ENCODE results near the gene ETV3. TPM values are rescaled to one million over a fixed set of nuclear protein-coding genes. Genes with fewer than 3 reads are reported as not detected.

The ETV3 gene
- total and polyA plus RNA-seq, 2 of the 4 experiments (the other 2 are of a cell fraction): 6.4 to 14.7 TPM

DNA sequence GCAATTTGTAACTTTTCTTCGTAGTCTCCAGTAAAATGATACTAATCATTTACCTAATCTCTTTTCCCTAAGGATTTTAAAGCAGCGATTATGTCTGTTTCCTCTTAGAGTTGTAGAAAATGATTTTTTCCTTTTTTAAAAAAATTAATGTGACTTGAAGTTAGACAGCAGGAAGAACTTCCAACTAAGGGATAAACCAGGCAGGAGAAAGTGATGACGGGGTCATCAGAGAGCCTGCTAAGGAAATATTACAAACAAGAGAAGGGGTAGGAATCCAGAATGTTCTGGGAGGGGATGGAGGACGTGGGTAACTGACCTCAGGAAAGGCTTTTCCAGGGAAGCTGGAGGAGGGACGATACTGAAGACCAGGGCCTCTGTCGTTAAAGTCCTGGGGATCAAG is 29.7 kb downstream of the ETV3 start:
- H2BK20ac ChIP-seq (ENCODE audit: low read depth, low read length): no peak overlapping the region
- H2BK5ac ChIP-seq (ENCODE audit: low read depth, low read length, poor library complexity, severe bottlenecking): no peak overlapping the region
- in situ Hi-C loops (cut with MboI; ENCODE audit: low sequenced_read_pairs) (no loop called here), dilution Hi-C loops (cut with HindIII; ENCODE audit: low sequenced_read_pairs, unreplicated experiment) (no loop called here), intact Hi-C loops (cut with micrococcal nuclease) (no loop called here)
- no peak overlapping the region for H3K14ac ChIP-seq (replicated peaks; ENCODE audit: low read depth, low read length)
- H3K4me1 ChIP-seq (ENCODE audit: control insufficient read depth, insufficient read depth, low read length): peaks cover 10% of the 10 kb centered on the region
- POLR2A ChIA-PET (ENCODE audit: unreplicated experiment): no interaction called here
- no peaks in the 10 kb centered on the region for H4K20me1 ChIP-seq (ENCODE audit: insufficient read depth, low read length)
- no peak overlapping the region for H3K4me3 ChIP-seq (ENCODE audit: insufficient read depth, low read depth, low read length)
- no peak overlapping the region for H3K4me2 ChIP-seq (ENCODE audit: low read depth, low read length)
- H3K4ac ChIP-seq (ENCODE audit: low read depth, low read length): no peak overlapping the region
- H4K8ac ChIP-seq (ENCODE audit: low read depth in 2 of 2, low read length in 2 of 2): no peak overlapping the region
- no peaks in the 10 kb centered on the region for H3K36me3 ChIP-seq (ENCODE audit: control insufficient read depth, insufficient read depth, low read length)
- peaks cover 9% of the 10 kb centered on the region for H3K27me3 ChIP-seq (ENCODE audit: control insufficient read depth, insufficient read depth, low read length)
- H3K27ac ChIP-seq (ENCODE audit: insufficient read depth, low read length): no peak overlapping the region
- DNase-seq (no peak), ATAC-seq (ENCODE audit: low read depth) (no peak)
- no peak overlapping the region for H4K91ac ChIP-seq (ENCODE audit: insufficient read depth, low read depth, low read length)
- no peak overlapping the region for H2BK120ac ChIP-seq (ENCODE audit: low read depth, low read length)
- H3K79me1 ChIP-seq (ENCODE audit: low read depth in 1 of 2, low read length in 2 of 2): no peaks in the 10 kb centered on the region
- no peak overlapping the region for H2AFZ ChIP-seq (replicated peaks; ENCODE audit: low read length, poor library complexity)
- H2AK5ac ChIP-seq (ENCODE audit: low read depth, low read length): no peak overlapping the region
- no peak overlapping the region for H4K5ac ChIP-seq (ENCODE audit: low read depth, low read length)
- no peak overlapping the region for H3K23ac ChIP-seq (ENCODE audit: low read depth, low read length)
- 60% methylated on average over 1 of the region's 6 CpGs; no CpG with 5 or more reads in 1 of the 2 experiments for WGBS, 2 experiments (ENCODE audit: extremely low coverage in 2 of 2, insufficient read length in 1 of 2)
- no peak overlapping the region for H3K9ac ChIP-seq (ENCODE audit: low read depth, low read length)
- BruUV-seq (replicated peaks): no TSS peak
- CTCF ChIA-PET: no interaction called here
- no peak overlapping the region for H2AK9ac ChIP-seq (replicated peaks; ENCODE audit: low read depth, low read length, poor library complexity)
- no peak overlapping the region for H3K18ac ChIP-seq (ENCODE audit: low read depth, low read length)
- H2BK15ac ChIP-seq (ENCODE audit: low read depth, low read length): no peak overlapping the region; the same call in 2 of the 3 replicates
- H3K9me3 ChIP-seq (ENCODE audit: control insufficient read depth, insufficient read depth, low read length): no peaks in the 10 kb centered on the region
- TF ChIP-seq RFX5 (IDR thresholded peaks at IDR 0.05; ENCODE audit: low read depth, low read length): no peak
- no peak for TF ChIP-seq RCOR1 (IDR thresholded peaks at IDR 0.05; ENCODE audit: insufficient replicate concordance, low read length)
- no peak for TF ChIP-seq BHLHE40 (IDR thresholded peaks at IDR 0.05; ENCODE audit: low read depth, low read length)
- no peak for TF ChIP-seq MXI1 (IDR thresholded peaks at IDR 0.05; ENCODE audit: borderline replicate concordance, low read depth, low read length)
- no peak for TF ChIP-seq MAFK (IDR thresholded peaks at IDR 0.05; ENCODE audit: low read depth, low read length)
- no peak for TF ChIP-seq CHD1 (IDR thresholded peaks at IDR 0.05; ENCODE audit: low read depth, low read length)
- no peak for TF ChIP-seq MAZ (IDR thresholded peaks at IDR 0.05; ENCODE audit: borderline replicate concordance, low read depth, low read length)
- TF ChIP-seq FOS (IDR thresholded peaks at IDR 0.05; ENCODE audit: low read depth, low read length): no peak
- TF ChIP-seq, protein P1, sequence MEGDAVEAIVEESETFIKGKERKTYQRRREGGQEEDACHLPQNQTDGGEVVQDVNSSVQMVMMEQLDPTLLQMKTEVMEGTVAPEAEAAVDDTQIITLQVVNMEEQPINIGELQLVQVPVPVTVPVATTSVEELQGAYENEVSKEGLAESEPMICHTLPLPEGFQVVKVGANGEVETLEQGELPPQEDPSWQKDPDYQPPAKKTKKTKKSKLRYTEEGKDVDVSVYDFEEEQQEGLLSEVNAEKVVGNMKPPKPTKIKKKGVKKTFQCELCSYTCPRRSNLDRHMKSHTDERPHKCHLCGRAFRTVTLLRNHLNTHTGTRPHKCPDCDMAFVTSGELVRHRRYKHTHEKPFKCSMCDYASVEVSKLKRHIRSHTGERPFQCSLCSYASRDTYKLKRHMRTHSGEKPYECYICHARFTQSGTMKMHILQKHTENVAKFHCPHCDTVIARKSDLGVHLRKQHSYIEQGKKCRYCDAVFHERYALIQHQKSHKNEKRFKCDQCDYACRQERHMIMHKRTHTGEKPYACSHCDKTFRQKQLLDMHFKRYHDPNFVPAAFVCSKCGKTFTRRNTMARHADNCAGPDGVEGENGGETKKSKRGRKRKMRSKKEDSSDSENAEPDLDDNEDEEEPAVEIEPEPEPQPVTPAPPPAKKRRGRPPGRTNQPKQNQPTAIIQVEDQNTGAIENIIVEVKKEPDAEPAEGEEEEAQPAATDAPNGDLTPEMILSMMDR (conservative IDR thresholded peaks at IDR 0.05; ENCODE audit: low read depth, low read length): no peak
- TF ChIP-seq, protein P2, sequence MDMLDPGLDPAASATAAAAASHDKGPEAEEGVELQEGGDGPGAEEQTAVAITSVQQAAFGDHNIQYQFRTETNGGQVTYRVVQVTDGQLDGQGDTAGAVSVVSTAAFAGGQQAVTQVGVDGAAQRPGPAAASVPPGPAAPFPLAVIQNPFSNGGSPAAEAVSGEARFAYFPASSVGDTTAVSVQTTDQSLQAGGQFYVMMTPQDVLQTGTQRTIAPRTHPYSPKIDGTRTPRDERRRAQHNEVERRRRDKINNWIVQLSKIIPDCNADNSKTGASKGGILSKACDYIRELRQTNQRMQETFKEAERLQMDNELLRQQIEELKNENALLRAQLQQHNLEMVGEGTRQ (IDR thresholded peaks at IDR 0.05; ENCODE audit: low read depth, low read length): no peak
- no peak for TF ChIP-seq RAD21 (IDR thresholded peaks at IDR 0.05; ENCODE audit: low read length)
- TF ChIP-seq NFE2L2 (IDR thresholded peaks at IDR 0.05; ENCODE audit: low read depth, low read length): no peak
- TF ChIP-seq POLR2A (IDR thresholded peaks at IDR 0.05; ENCODE audit: low read depth, low read length): no peak
- H3K9me1 ChIP-seq (ENCODE audit: insufficient read depth, low read length): peaks cover 22% of the 10 kb centered on the region
- H3K56ac ChIP-seq (ENCODE audit: extremely low read depth, insufficient read depth, low read length): no peak overlapping the region
